ENCODE measurements around the gene LRP5.

LRP5 gene

GRCh38 chr11:68402355-68403031, 90.1 kb downstream of the LRP5 start:
- Histone ChIP-seq H3K36me3 (peaks cover 37 to 60% (median 41%) of the 10 kb centered on the region in 3 donors), H3K27me3 (no peaks in the 10 kb centered on the region), H3K4me3 (no peak overlapping the region), H3K4me1 (peaks cover 0 to 37% (median 23%) of the 10 kb centered on the region in 4 donors), H3K27ac (no peak overlapping the region), H3K9me3 (no peaks in the 10 kb centered on the region)
- no peak for TF ChIP-seq CTCF (IDR thresholded peaks at IDR 0.05)
- intact Hi-C loops (cut with DNase I; ENCODE audit: low total_unique reads): no loop called here
- DNase-seq: no peak

- H3K27ac ChIP-seq: no peak overlapping the region
- no peaks in the 10 kb centered on the region for H3K27me3 ChIP-seq
- no peak overlapping the region for H3K4me3 ChIP-seq
- DNase-seq: no peak
- H3K36me3 ChIP-seq: peaks cover 42 to 70% (median 45%) of the 10 kb centered on the region in 3 donors
- H3K4me1 ChIP-seq: peaks cover 0 to 28% (median 18%) of the 10 kb centered on the region in 4 donors
- no peak for TF ChIP-seq CTCF (IDR thresholded peaks at IDR 0.05)
- intact Hi-C loops (cut with DNase I; ENCODE audit: low total_unique reads): no loop called here
- H3K9me3 ChIP-seq: no peaks in the 10 kb centered on the region
These were observed 91.0 kb downstream of the LRP5 start for GRCh38 chr11:68403424-68403823.

GRCh38 chr11:68403831-68404230, 91.4 kb downstream of the LRP5 start:
- H3K27me3 ChIP-seq: no peaks in the 10 kb centered on the region
- H3K9me3 ChIP-seq: no peaks in the 10 kb centered on the region
- H3K4me3 ChIP-seq: no peak overlapping the region
- TF ChIP-seq CTCF (IDR thresholded peaks at IDR 0.05): no peak
- no peak for DNase-seq
- H3K36me3 ChIP-seq: peaks cover 46 to 72% (median 48%) of the 10 kb centered on the region in 3 donors
- no peak overlapping the region for H3K27ac ChIP-seq
- intact Hi-C loops (cut with DNase I; ENCODE audit: low total_unique reads): no loop called here
- peaks cover 0 to 23% (median 16%) of the 10 kb centered on the region in 4 donors for H3K4me1 ChIP-seq

GRCh38 chr11:68406324-68407313, 94.2 kb downstream of the LRP5 start:
- no peak overlapping the region for H3K4me3 ChIP-seq
- TF ChIP-seq CTCF (IDR thresholded peaks at IDR 0.05): no peak
- intact Hi-C loops (cut with DNase I; ENCODE audit: low total_unique reads): no loop called here
- DNase-seq: no peak
- H3K9me3 ChIP-seq: no peaks in the 10 kb centered on the region
- no peak overlapping the region for H3K27ac ChIP-seq
- peaks cover 69 to 92% (median 70%) of the 10 kb centered on the region in 3 donors for H3K36me3 ChIP-seq
- H3K27me3 ChIP-seq: no peaks in the 10 kb centered on the region
- no peaks in the 10 kb centered on the region for H3K4me1 ChIP-seq

GRCh38 chr11:68408512-68408911, 96.1 kb downstream of the LRP5 start:
- Histone ChIP-seq H3K27ac (no peak overlapping the region), H3K36me3 (peaks cover 71 to 92% (median 77%) of the 10 kb centered on the region in 3 donors), H3K4me3 (no peak overlapping the region)

More at GRCh38 chr11:68408512-68408911, 96.1 kb downstream of the LRP5 start:
- intact Hi-C loops (cut with DNase I; ENCODE audit: low total_unique reads): no loop called here
- Histone ChIP-seq H3K9me3 (no peaks in the 10 kb centered on the region), H3K4me1 (no peaks in the 10 kb centered on the region), H3K27me3 (no peaks in the 10 kb centered on the region)
- no peak for DNase-seq
- TF ChIP-seq CTCF (IDR thresholded peaks at IDR 0.05): no peak

Data from tibial artery (tissue), 4 donors.